ENCODE measurements around the gene KCNA10.

- TF ChIP-seq CTCF (IDR thresholded peaks at IDR 0.05 in 8 of 11, conservative IDR thresholded peaks at IDR 0.05 in 3 of 11) (no peak), POLR2AphosphoS5 (IDR thresholded peaks at IDR 0.05) (no peak), POLR2A (IDR thresholded peaks at IDR 0.05) (no peak)
Measured at GRCh38 chr1:110551278-110551809, 32.4 kb upstream of the KCNA10 start.
